Endothelial cell of hepatic sinusoid (primary cell): ENCODE measurements around the gene ZNF654.
"Not testable (repeated sequence)": the region's sequence is repeated elsewhere in the genome, so short reads cannot be mapped to it uniquely, and the experiment has no call there.

Source experiments
- in situ Hi-C: cut with HindIII; loops from 2 replicates; pipeline ENCODE4 v1.10.0; 2017; ENCODE audit warnings: low sequenced_read_pairs

Gene ZNF654

DNA sequence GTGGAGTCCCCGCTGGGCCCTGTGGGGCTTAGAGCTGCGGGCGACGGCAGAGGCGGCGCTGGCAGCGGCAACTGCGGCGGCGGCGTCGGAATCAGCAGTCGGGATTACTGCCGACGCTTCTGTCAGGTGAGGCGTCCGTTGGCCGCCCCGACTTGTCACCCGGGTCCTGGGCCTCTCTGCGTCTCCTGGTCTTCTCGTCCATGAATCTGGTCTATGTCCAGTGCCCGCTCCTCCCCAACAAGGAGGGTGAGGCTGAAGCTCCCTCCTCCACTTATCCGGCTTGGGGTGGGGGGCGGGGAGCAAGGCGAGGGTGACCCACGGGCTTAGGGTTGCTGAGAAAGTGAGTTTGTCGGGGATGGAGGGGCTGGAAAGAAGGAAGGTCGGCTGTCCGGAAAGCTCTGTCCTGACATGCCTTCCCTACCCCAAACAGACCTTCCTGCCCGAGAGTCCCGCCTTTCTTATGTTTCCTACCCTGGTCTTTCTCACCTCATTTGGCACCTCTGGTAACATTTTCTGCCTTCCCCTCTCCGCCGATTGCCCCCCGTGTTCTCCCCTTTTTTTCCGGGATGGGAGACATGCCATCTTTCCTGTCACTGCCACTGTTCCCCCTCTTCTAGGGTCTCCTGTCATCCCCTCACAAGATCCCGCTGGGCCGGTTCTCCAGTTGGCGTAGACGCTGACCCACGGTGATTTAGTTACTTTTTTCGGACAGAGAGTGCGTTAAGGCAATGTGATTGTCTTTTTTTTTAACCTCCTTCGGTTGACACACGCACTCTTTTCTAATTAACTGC is 520 bp downstream of the ZNF654 start:
- in situ Hi-C loops, result no loop called here

DNA sequence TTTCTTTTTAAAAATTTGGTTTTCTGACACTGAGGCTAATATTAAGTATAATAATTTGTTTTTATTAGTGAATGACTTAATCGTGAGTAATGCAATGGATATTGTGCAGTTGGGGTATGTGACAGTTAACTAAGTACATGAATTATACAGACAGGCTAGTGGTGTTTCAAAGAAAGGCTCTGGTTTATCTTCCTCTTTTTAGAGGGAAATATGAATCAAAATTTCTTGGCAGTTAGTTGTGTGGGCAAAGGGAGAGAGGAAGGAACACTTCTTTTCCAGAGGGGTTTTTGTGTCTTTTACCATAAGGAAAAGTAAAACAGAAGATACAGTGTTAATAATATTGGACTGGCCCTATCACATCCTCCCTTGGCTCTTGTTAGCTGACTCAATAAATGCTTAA is 2.7 kb downstream of the ZNF654 start:
- in situ Hi-C loops, result no loop called here

DNA sequence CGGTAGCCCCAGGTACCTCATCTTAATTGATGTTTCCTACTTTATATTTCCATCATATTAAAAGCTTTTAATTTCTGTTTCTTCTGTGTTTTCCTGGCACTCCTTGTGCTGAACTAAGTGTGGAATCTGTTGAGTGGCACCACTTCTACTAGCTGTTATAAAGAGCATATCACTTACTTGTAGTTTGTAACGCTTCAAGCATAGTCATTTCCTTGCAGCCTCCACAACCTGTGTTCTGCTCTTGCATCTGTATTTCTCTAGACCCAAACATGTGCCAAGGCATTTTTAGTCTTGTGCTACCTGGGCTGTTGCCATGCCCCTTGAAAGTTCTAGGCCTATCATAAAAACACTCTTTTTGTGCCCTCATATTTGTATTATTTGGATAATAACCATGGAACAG is 16.0 kb downstream of the ZNF654 start:
- in situ Hi-C loops, result no loop called here

DNA sequence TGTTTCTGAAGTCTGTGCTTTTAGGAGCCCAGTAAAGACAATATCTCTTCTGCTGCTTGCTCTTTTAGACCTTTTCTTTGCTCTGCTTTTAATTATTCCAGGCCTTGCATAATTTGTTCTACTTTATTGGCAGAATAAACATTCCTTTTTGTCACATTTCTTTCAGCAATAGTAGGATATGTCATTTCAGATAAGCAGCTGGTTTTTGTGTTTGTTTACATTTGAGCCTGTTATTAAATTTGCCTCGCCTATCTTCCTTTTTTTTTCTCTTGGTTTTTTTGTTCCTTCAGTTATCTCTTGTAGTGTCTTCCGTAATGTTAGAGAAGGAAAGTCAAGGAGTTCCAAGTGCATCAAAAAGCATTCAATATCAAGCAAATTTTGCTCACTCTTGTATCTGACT is 16.4 kb downstream of the ZNF654 start:
- in situ Hi-C loops, result no loop called here

DNA sequence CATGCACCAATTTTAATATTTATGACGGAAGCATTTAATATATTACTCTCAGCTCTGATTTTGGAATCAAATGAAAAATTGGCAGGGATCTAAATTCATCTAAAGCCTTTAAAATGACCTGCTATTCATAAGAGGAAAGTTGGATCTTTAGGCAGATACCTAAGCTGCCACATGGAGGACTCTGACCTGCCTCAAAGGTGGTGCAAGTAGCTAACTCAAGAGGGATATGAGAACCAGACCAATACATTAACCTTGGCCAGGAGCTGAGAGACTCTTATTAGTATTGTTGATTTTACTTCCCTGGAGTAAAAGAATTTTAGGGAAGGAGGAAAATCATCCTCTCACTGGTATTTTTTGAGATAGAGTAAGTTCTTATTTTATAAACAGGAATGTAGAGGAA is 17.7 kb downstream of the ZNF654 start:
- in situ Hi-C loops, result no loop called here

DNA sequence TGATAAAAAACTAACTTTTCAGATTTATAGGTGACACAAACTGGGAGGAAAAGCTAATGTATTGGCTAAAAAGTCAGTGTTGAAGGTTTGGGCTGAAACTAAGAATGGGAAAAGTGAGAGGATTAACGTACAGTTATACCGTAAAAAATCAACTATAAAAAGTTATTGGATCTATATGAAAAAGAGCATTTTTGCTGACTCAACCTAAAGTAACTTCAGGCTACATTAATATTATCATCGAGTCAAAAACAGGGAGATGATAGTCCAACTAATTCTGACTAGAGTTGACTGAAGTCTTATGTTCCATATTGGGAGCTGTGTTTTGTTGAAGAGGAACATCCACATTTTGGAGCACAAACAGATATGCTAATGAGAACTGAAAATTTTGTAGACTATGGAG is 19.9 kb downstream of the ZNF654 start:
- in situ Hi-C loops, result no loop called here

DNA sequence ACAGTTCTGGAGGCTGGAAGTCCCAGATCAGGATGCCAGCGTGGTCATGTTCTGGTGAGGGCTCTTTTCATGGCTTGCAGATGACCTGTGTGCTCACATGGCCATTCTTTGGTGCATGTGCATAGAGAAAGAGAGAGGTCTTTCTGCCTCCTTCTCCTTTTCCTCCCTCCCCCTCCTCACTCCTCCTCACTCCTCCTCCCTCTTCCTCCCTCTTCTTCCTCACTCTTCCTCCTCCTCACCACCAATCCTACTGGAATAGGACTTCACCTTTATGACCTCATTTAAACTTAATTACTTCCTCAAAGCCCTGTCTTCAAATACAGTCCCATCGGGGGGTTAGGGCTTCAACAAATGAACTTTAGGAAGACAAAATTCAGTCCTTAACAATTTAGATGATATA is 23.8 kb downstream of the ZNF654 start:
- in situ Hi-C loops, result no loop called here

DNA sequence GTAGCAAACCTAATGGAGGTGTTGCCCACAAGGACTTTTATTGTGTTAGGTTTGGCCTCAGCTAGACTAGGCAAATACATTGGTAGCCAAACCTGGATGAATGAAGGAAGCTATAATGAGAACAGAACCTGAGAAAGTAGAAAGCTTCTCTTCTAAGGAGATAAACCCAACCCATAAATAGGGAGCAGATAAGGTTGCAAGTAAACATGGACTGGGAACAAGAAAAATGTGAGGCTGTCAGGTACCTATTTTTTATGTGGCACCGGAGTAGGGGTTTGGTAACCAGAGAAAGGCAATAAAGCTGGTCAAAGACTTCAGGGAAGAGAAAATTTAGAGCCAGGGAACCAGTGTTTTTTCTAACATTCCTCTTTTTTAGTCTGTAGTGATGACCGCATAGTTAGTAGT is 25.0 kb downstream of the ZNF654 start:
- in situ Hi-C loops, result no loop called here

DNA sequence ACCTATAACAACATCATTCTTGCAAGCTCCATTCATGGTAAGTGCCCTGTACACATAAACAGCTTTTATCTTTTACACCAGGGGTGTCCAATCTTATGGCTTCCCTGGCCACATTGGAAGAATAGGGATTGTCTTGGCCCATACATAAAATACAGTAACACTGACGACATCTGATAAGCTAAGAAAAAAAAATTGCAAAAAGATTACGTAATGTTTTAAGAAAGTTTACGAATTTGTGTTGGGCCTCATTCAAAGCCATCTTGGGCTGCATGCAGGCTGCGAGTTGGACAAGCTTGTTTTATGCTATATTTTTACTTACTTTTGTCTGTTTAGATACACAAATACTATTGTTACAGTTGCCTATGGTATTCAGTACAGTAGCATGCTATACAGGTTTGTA is 31.6 kb downstream of the ZNF654 start:
- in situ Hi-C loops, result no loop called here

DNA sequence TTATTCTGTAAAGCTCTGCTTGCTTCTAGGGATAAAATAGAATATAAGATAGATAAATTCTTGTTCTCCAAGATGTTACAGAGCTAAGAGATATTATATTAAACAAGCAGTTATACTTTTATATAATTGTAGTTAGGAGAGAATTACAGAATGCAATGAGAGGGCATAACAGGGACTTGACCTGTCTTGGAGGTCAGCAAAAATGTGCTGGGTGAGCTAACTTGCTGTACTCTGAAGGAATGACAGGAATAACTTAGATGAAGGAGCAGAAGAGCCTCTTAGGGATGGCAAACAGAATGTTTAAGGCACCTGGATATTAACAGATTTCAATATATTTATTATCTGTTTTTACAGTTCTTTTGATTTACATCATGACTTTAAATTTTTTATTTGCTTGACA is 33.2 kb downstream of the ZNF654 start:
- in situ Hi-C loops, result no loop called here

DNA sequence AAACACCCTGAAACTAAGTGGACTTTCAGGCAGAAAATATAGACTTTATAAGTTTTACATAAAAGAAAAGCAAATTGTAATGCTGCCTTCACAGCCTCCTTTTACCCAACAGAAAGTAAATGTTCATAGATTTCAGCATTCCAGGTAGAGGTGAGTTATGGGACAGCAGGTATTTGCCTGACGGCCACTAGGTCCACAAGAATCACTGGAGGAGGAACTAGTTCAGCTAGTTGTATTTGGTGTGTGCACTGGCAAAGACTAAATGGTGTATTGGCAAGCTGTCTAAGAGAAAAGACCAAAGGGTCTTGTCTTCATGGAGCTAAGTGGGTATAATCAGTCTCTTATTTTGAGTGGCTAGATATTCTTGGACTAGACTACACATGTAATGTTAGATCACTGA is 34.2 kb downstream of the ZNF654 start:
- in situ Hi-C loops, result no loop called here

DNA sequence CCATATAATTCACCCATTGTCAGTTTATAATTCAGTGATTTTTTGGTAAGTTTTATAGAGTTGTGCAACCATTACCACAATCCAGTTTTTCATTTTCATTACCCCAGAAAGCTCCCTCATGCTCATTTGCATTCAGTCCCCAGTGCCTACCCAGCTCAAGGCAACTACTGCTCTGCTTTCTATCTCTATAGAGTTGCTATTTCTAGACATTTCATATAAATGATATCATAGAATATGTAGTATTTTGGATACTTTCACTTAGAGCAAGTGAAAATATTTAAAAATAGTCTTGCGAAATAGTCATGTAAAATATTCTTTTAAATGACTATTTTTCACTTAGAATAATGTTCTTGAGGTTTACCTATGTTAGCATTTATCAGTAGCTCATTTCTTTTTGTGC is 42.1 kb downstream of the ZNF654 start:
- in situ Hi-C loops, result no loop called here

DNA sequence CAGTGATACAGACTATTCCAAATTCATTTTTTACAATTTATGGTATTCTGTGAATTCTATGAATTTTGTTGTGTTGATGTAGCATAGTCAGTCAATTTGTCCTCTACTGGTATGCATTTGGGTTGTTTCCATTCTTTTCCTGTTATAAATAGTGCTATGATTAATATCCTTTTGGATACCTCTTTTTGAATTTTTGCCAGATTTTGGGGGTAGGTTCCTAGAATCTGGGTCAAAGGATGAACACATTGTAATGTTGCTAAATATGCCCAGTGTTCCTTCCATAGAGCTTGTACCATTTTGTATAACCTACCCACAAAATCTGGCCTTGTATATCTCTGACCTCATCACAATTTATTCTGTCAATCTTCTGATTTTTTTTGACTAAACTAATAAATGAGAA is 46.3 kb downstream of the ZNF654 start:
- in situ Hi-C loops, result no loop called here

DNA sequence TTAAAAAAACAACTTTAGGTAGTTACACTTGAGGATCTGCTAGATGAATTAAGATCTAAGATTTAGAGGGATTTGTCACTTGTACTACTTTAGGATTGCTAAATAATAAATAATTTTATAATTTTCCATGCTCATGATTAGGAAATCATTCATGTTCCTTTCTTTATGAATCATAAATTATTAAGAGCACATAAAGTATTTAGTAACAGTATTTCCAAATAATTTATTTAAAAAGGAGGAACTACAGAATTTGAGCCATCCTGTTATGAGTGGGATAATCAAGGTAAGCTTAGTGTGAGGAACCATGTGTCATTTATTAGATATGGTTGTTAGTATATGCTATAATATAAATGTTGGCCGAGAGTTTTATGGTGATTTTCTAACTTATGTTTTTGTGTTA is 53.2 kb downstream of the ZNF654 start:
- in situ Hi-C loops, result no loop called here

DNA sequence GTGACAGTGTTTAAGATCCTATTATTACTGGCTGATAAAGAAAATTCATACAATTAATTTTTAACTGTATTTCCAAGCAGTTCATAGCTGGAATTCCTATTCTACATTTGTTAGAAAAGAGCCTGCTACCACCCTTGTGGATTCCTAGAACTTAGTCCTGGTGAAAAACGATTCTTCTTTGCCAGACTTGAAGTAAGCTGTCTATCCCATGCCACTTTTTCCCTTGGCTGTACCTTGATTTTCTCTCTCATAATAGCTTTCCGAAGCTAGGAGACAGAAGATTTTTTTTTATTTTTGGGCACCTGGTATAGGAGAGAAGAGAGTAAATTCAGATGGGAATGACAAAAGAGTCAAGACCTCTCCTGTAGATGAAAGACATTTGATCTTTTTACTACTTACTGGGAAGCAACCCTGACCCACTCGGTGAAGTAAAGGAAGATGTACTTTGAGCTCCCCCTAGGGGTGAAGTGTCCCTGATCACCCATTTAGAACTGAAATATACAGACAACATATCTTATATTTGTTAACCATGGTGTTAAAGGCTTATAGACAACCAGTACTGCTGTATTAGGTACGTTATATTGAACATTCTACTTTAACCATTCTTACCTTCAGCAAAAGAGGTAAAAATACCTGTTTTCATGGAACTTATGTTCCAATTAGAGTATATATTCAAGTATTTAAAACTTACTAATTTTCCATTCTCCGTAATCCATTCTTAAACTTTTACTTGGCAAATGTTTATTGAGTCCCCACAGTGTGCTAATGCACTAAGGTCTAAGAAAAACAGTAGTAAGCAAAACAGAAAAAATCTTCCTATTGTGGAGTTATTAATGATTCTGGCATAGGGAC is 54.5 kb downstream of the ZNF654 start:
- in situ Hi-C loops, result no loop called here

DNA sequence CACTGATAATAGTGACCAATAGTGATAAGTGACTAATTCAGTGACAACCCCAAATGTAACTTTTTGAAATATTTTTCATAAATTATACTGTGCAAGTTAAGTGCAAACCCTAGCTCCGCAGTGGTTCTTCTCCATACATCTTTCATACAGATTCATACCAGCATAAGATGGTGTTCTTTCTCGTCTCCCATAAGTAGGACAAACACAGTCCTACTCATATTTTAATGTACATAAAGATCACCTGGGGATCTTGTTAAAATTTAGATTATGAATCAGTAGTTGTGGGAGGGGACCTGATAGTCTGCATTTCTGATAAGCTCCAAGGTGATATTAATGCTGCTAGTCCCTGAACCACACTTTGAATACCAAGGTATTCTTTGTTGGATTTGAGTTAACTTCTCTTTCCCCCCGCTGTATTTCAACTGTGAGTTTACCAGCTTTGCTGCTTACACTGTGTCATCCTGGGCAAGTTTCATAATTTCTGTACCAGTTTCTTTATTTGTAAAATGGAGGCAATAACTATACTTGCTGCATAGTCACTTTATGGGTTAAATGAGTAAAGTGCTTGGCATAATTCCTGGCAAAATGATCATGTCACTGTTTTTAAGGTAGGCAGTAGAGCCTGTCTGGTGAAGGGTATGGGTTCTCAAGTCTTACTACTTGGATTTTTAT is 56.0 kb downstream of the ZNF654 start:
- in situ Hi-C loops, result no loop called here

DNA sequence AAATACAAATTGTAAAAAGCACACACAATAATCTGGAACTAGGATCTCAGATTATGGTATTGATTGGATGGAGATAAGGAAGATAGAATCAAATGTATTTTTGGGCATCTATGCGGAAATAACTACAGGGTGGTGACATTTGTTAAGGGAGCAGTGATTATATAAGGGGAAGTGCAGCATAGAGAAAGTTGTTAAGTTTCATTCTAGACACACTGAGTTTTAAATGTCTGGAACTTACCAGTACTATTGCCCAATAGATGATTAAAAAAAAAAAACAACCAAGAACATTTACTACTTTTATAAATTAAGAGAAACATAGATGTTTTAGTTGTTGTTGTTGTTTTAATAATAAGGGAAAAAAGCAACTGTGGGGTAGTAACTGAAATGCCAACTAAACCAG is 58.6 kb downstream of the ZNF654 start:
- in situ Hi-C loops, result no loop called here

DNA sequence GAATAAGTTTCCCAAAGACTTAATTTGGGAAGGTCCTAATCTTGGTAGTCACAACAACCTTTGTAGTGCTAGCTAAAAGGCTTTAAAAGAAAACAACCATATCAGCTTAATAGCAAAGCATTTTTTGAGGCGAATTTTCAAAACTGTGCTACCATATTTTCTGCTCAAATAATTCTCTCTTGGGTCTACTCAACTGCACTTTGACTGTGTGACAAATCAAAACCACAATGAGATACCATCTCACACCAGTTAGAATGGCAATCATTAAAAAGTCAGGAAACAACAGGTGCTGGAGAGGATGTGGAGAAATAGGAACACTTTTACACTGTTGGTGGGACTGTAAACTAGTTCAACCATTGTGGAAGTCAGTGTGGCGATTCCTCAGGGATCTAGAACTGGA is 59.5 kb downstream of the ZNF654 start:
- in situ Hi-C loops, result not testable (repeated sequence)

DNA sequence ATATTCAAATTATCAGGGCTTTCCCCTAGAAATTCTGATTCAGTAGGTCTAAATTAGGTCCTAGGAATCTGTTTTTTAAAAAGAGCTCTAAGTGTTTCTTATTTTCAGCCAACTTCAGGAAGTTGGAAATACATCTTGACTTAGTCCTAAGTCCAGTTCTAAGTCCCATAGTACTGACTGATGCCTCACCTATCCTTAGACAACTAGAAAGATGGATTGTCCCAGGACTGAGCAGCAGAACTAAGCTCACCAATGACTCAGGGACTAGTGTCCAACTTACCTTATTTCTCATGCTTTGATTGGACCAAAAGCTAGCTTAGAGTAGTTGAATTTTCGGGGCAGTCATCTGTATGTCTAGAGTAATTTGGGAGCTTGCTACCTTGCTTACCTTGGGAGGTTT is 64.5 kb downstream of the ZNF654 start:
- in situ Hi-C loops, result no loop called here

DNA sequence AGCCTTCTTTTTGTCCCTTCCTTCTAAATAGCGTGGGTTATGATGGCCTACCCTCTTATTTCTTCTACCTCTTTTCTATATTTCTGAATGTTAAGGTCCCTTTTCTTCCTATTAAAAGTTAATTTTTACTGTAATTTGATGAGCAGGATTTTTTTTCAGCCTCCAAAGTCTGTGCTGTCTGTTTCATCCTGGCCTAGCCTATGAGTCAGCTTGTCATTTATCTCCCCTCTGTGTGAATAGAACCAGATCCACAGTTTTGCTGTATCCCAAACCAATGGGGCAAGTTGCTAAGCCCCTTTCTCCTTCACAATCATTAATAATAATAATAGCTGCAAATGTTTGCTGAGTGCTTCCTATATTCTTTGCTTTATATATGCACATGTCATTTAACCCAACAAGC is 72.6 kb downstream of the ZNF654 start:
- in situ Hi-C loops, result no loop called here

DNA sequence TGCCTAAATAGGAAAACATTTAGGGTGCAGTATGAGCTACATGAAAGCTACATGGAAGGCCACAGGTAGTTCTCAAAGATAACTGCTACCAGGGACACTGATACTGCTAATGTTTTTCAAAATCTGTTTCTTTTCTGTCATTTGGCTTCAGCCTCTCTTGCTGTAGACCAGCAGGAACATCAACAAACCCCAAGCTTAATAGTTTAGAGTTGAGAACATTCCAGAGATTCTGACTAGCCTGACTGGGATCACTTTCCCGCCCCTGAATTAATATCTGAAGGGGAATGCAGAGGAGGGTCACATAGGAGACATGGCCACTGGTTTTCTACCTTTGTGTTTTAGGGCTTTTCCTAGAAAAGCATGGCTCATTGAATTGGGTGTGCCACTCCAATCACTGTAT is 73.8 kb downstream of the ZNF654 start:
- in situ Hi-C loops, result no loop called here
